GM19468 (cell line): Measurements from ENCODE around the gene ARHGEF2.

Experiments
- ATAC-seq: cut with Tn5 transposase; IDR thresholded peaks from one replicate; pipeline ENCODE4 v1.9.1; 2021; ENCODE audit warnings: mild to moderate bottlenecking, moderate library complexity, moderate number of reproducible peaks; ENCODE audit not compliant: unreplicated experiment; ENCODE audit errors: extremely low read depth

The ARHGEF2 gene

DNA sequence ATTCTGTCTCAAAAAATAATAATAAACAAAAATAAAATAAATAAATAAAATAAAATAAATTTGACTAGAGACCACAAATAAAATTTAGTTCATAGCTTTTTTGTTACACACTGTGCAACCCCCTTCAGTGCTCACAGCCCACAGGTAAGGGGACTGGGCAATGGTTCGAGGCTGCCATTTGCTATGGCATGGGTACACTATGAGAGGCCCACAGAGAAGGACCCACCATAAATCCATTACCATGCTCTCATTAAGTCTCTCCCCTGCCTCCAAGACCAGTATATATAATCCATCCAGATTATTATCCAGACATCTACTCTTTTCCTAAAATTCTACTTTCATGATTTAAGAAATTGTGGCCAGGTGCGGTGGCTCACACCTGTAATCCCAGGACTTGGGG is 58.5 kb downstream of the ARHGEF2 start:
- ATAC-seq, result no peak

DNA sequence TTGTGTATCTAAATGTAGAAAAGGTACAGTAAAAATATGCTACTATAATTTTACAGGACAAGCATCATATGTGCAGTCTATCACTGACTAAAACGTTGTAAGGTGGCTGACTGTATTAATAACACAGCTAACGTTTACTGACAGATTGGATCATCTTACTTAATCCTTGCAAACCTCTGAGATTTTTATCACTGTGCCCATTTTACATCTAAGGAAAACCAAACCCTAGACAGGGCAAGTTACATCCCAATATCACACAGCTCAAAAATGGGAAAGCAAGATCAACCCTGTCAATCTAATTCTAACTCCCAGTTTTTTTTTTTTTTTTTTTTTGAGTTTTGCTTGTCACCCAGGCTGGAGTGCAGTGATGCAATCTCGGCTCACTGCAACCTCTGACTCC is 59.7 kb downstream of the ARHGEF2 start:
- no peak for ATAC-seq

DNA sequence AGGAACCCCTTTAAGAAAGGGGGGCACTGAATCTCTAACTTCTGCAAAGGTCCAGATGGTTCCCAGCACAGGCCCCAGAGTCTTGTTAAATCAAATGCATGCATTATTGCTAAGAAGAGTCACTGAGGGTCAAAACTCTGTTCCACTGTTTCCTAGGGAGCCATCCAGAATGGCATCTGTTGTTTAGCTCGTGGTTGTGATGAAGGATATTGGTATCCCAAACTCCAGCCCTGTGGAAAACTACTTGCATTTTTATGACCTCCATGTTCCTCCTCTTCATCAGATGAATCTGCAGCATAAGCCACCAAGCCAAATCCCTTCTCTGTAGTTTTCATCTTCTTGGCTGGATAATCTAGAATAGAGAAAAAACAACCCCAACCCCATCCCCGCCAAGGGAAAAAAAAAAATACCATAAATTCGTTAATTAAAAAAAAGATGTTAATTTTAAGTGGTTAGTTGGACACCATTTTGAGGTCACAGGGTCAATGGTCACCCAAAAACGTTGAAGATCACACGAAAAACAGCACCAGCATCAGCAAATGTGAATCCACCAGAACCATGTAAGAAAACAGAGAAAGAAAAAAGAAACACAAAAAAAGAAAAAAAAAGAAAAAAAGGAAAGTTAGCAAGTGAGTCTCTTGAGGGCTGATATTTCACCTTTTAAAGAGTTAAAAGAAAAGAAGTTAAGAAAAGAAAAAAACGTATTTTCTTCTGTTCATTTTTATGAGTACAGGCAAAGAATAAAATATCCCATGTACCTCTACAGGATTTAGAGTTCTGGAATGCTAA is 64.2 kb downstream of the ARHGEF2 start:
- no peak for ATAC-seq

DNA sequence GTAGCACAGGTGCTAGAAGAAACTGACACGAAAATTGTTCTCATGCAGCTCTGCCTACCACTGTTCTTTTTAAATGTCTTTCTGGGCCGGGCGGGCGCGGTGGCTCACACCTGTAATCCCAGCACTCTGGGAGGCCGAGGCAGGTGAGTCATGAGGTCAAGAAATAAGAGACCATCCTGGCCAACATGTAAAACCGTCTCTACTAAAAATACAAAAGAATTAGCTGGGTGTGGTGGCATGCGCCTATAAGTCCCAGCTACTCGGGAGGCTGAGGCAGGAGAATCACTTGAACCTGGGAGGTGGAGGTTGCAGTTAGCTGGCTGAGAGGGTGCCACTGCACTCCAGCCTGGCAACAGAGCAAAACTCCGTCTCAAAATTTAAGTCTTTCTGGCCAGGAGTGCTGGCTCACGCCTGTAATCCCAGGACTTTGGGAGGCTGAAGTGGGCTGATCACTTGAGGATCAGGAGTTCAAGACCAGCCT is 66.3 kb downstream of the ARHGEF2 start:
- ATAC-seq, result no peak

DNA sequence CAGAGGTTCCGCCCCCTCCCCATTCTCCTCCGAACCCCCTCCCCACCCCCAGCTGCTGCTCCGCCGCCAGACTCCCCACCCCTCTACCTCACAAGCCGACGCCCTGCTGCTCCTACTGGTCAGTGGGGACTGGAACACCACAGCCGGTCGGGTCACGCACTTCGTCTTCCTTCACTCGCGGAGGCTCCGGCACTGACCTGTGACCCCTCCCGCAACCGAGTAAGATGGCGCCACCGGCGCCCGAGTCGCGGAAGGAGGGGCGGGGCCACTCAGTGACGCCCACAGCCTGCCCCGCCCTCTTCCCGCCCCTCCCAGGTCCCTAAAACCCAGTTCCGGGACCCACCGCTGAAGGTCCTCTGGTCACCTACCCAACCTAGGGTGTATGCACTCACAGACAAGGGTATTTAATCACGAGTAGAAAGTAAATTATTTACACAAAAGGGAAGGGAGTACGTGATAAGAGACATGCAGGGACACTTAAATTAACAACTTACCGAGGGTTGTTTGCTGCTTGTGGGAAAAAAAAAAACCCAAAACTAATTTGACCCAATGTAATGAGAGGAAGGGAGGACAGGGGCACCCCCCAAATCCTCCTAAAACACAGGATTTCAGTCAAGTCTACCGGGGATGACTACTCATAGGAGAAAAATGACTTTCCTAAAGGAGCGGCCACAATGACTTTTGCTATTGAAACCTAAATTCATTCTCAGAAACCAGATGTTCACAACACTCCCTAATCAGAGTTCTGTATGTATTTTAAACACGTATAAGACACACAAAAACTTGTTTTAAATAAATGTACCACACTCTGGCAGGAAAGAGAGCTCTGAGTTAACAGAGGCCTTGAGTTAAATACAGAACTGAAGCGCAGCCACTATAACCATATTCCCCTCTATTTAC is 66.9 kb downstream of the ARHGEF2 start, which contains the start of gene RIT1:
RIT1 (minus strand) TSS at position 194 of the 900 bp plus-strand sequence. CDS start 588 bp downstream, outside the sequence.
- ATAC-seq, result peak; percentile 53

DNA sequence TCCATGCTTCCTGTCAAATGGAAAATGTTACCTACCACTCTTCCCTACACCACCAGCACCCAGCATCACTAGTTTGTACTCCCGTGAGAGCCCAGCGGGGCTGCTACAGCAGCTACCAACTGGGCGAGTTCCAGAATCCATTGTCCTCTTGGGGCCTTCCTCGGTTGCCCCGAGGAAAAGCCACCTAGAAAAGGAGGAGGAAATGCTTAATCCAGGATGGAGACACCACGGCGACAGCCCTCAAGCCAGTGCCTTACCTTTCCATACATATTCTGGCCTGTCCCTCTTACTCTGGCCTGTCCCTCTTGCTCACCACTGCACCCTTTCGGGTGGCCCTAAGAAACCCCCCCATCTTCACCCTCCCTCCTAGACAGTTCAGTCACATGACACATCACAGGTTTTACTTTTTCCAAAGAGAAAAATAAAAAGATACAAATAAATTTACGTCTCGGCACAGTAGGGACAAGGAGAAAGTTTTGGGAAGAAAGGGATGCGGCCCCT is 67.7 kb downstream of the ARHGEF2 start:
- ATAC-seq, result no peak

DNA sequence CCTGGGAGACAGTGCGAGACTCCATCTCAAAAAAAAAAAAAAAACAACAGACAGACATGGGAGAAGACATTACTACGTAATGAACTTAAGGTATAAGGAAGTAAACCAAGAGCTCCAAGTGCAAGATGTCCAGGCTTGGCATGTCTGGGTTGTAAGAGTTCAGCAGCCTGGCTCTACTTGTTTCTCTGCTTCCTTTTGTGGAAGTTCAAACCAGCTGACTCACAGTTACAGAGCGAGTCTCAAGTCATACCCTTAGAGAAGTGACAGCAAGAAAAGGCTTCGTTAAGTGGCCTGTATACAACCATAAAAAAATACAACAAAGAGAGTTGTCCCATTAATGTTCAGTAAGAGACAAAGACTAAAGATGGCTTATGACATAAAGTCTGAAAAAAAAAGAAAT is 68.5 kb downstream of the ARHGEF2 start:
- no peak for ATAC-seq

DNA sequence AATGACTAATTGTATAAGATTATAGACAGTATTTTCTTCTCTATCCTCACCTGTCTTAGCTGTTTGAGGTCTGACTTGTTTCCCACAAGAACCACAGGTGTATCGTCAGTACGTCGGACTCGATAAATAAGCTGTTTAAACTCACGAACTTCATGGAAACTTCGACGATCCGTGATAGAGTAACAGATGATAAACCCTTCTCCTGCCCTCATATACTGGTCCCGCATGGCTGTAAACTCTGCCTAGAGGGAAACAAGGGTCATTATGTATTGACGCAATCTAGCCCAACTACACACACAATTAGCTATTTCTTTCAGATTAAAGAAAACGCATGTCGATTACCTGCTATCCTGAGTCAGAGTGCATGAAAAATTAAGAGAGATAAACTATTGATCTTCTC is 74.1 kb downstream of the ARHGEF2 start:
- no peak for ATAC-seq

DNA sequence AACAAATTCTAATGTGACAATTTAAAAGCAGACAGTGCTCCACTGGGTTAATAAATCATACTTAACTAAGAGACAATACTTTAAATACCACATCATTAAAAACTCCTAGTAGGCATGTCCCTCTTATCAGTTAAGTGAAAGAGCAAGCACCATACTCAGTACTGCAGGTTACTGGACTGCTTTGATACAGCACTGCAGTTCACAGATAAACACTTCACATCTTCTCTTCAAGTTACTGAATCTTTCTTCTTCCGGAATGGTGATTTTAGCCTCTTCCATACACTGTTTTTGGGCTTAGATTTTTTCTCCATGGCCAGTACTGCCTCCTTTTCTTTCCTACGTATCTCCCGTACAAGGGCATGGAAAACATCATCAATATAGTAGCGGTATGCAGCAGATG is 78.2 kb downstream of the ARHGEF2 start:
- no peak for ATAC-seq

DNA sequence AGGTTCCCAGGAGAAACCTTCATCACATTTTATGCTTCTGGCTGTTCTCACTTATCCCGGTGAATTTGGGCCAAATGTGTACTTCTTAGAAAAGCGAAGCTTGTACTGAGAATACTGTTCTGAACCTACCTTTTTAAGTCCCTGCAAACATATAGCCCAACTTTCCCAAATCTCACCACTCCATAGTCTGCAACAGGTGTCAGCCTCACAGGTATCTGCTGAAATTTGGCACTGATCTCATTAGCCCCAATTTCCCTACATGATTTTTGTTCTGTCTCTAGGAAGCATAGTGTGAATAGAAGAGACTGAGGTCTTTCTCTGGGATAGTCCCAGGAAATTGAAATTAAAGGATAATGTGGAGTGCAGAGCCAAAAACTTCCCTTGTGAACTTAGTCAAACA is 78.7 kb downstream of the ARHGEF2 start:
- no peak for ATAC-seq

DNA sequence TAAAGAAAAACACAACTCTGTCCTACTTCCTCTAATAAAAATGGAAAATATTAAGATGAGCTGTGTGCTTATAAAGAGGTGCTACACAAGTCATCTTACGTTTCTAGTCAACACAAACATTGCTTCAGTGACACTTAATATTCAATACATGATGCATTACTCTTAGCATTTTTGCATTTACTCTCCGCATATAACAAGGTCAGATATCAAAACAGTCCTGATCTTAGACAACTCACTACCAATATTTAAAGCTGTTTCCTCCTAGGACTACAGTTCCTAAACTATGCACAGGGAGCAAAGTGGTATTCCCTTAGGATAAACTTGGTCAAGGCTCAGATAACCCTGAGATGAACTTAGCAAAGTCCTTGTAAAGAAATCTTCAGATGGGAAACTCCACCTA is 79.5 kb downstream of the ARHGEF2 start:
- no peak for ATAC-seq

DNA sequence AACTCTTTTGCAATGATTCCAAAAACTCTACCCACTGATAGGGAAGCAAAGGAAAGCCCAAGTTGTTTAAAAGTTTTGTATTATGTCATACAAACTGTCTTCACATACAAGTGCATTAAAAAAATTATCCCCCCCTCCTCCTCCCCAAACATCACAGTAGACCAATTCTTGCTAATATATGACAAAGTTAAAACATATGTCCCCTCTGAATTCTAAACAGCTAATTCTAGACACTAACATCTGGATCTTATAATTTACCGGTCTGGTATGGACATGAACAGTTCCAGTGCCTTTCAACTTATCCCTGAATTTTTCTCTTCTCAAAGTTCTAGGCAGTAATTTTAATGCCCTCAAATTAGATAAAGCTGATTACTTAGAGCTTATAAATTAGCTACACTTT is 80.6 kb downstream of the ARHGEF2 start:
- ATAC-seq, result no peak
